GM12801 (cell line): ENCODE measurements around the gene ARCN1.

Experiments
- CTCF ChIP-seq: IDR thresholded peaks from one replicate; pipeline ENCODE4 v1.5.1; 2011; ENCODE audit warnings: control low read depth; ENCODE audit not compliant: insufficient read length; ENCODE audit errors: extremely low read depth

The ARCN1 gene

GRCh38 chr11:118629761-118630661, 57.8 kb downstream of the ARCN1 start:
- TF ChIP-seq CTCF, result no peak

- no peak for TF ChIP-seq CTCF
Observed at GRCh38 chr11:118631142-118631909, 59.1 kb downstream of the ARCN1 start.

GRCh38 chr11:118632577-118633318, 60.5 kb downstream of the ARCN1 start:
- TF ChIP-seq CTCF, result no peak

- no peak for TF ChIP-seq CTCF
Observed at GRCh38 chr11:118633319-118633690, 61.1 kb downstream of the ARCN1 start.

GRCh38 chr11:118633979-118634378, 61.8 kb downstream of the ARCN1 start:
- no peak for TF ChIP-seq CTCF

- TF ChIP-seq CTCF, result no peak
Observed at GRCh38 chr11:118634431-118635236, 62.4 kb downstream of the ARCN1 start.

GRCh38 chr11:118635237-118635591, 63.0 kb downstream of the ARCN1 start:
- no peak for TF ChIP-seq CTCF
